Endothelial cell of umbilical vein (primary cell): ENCODE measurements around the gene CNOT1.

Experiments used
- CTCF ChIP-seq, 2 donors: IDR thresholded peaks; 1 replicate in 1 of 2; 2 replicates in 1 of 2; pipeline ENCODE4 v1.5.1; 2011; ENCODE audit warnings: low read length in 2 of 2, mild to moderate bottlenecking in 2 of 2, moderate library complexity in 2 of 2, control low read depth in 1 of 2, inconsistent platforms in 1 of 2, low read depth in 1 of 2; ENCODE audit not compliant: insufficient read depth in 1 of 2; ENCODE audit errors: extremely low read depth in 1 of 2
- EZH2 ChIP-seq: IDR thresholded peaks from 2 replicates; pipeline ENCODE4 v1.6.1; 2012; ENCODE audit warnings: borderline replicate concordance, low read depth, mild to moderate bottlenecking, moderate library complexity, low read length, inconsistent platforms; ENCODE audit not compliant: severe bottlenecking
- MAX ChIP-seq: IDR thresholded peaks from 2 replicates; pipeline ENCODE4 v1.6.1; 2011; ENCODE audit not compliant: insufficient read depth, insufficient read length
- MYC ChIP-seq: IDR thresholded peaks from one replicate; pipeline ENCODE4 v1.6.1; 2011; ENCODE audit warnings: mild to moderate bottlenecking, low read depth, low read length
- POLR2A ChIP-seq: IDR thresholded peaks from 2 replicates; pipeline ENCODE4 v1.6.1; 2012; ENCODE audit warnings: low read depth, mild to moderate bottlenecking, control low read depth, low read length
- POLR2AphosphoS5 ChIP-seq: IDR thresholded peaks from 2 replicates; pipeline ENCODE4 v1.6.1; 2012; ENCODE audit warnings: low read depth, mild to moderate bottlenecking, control low read depth, low read length, moderate library complexity; ENCODE audit not compliant: insufficient read depth

GRCh38 chr16:58678269-58678668, 48.6 kb upstream of the CNOT1 start:
- TF ChIP-seq CTCF (IDR thresholded peaks at IDR 0.05; ENCODE audit: extremely low read depth in 1 of 2, insufficient read depth in 1 of 2, low read depth in 1 of 2, low read length in 2 of 2) (no peak), POLR2AphosphoS5 (no peak), POLR2A (no peak), MYC (no peak), MAX (no peak), EZH2 (no peak)
